ENCODE data around the gene KCNJ6.

KCNJ6 gene

DNA sequence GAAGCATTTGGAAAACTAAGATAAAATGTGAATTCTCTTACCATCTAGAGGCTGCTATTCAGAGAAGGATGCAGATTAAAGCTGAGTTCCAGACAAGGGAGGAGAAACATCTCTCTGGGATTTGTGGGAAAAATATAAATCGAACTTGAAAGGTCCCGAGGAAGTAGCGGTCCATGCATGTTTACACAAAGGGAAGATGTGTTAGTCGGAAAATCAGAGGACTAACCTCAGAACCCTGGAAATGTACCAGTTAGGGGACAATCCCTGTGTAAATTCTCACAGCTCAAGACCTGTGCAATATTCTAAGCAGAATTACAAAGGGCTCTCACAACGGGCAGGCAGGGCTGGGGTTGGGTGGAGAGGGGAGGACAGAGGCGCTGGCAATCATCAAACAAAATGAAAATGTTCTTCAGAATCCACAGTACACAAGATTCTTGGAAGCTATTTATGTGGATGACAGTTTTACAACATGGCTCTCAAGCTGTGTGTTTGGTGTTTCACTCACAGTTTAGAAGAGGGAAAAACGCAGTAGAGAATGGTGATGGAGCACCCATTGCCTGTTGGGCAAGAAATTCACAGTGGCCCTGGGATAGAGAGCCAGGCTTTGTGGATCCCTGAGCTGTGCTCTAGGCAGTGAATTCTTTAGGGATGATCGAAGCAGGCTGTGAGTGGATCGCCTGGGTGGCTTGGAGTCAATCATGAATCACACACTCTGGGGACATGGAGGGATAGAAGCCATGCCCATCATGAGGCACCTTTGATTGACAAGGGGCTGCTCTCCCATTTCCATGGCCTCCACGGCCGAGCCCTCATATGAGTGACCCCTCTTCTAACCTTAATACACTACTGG, 47.6 kb downstream of the KCNJ6 start:
- no peak for DNase-seq (ENCODE audit: low read depth)
- H3K4me3 ChIP-seq (ENCODE audit: low read depth, low read length) = no peak overlapping the region
- TF ChIP-seq MYC (IDR thresholded peaks at IDR 0.05; ENCODE audit: low read depth, low read length) (no peak), POLR2A (IDR thresholded peaks at IDR 0.05; ENCODE audit: extremely low read depth, insufficient read length) (no peak)
- TF ChIP-seq, protein P1, sequence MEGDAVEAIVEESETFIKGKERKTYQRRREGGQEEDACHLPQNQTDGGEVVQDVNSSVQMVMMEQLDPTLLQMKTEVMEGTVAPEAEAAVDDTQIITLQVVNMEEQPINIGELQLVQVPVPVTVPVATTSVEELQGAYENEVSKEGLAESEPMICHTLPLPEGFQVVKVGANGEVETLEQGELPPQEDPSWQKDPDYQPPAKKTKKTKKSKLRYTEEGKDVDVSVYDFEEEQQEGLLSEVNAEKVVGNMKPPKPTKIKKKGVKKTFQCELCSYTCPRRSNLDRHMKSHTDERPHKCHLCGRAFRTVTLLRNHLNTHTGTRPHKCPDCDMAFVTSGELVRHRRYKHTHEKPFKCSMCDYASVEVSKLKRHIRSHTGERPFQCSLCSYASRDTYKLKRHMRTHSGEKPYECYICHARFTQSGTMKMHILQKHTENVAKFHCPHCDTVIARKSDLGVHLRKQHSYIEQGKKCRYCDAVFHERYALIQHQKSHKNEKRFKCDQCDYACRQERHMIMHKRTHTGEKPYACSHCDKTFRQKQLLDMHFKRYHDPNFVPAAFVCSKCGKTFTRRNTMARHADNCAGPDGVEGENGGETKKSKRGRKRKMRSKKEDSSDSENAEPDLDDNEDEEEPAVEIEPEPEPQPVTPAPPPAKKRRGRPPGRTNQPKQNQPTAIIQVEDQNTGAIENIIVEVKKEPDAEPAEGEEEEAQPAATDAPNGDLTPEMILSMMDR (IDR thresholded peaks at IDR 0.05; ENCODE audit: low read depth, low read length) = no peak
- TF ChIP-seq, protein P2, sequence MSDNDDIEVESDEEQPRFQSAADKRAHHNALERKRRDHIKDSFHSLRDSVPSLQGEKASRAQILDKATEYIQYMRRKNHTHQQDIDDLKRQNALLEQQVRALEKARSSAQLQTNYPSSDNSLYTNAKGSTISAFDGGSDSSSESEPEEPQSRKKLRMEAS (IDR thresholded peaks at IDR 0.05; ENCODE audit: low read depth, low read length) = no peak

DNA sequence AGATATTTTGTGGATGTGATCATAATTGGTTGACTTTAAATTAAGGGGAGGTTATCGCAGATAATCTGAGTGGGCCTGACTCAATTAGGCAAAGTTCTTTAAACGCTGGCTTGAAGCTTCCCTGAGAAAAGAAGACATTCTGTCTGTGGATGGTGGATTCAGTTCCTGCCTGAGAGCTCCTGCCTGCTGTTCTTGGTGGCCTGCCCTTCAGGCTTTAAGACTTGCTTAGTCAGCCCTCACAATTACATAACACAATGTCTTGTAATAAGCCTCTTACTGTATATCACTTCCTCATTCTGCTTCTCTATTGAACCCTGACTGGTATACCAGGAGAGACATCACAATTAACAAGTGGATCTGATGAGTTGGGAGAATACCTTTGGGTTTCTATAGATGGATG, 50.2 kb downstream of the KCNJ6 start:
- TF ChIP-seq MYC (IDR thresholded peaks at IDR 0.05; ENCODE audit: low read depth, low read length) = peak; percentile 17; the same call in 1 of the 2 replicates
- TF ChIP-seq, protein P2 (IDR thresholded peaks at IDR 0.05; ENCODE audit: low read depth, low read length) = 0 out of 2 replicates have a peak, but pooled peaks have one; percentile 24
- no peak for TF ChIP-seq POLR2A (IDR thresholded peaks at IDR 0.05; ENCODE audit: extremely low read depth, insufficient read length)
- no peak overlapping the region for H3K4me3 ChIP-seq (ENCODE audit: low read depth, low read length)
- DNase-seq (ENCODE audit: low read depth) = peak; percentile 86

DNA sequence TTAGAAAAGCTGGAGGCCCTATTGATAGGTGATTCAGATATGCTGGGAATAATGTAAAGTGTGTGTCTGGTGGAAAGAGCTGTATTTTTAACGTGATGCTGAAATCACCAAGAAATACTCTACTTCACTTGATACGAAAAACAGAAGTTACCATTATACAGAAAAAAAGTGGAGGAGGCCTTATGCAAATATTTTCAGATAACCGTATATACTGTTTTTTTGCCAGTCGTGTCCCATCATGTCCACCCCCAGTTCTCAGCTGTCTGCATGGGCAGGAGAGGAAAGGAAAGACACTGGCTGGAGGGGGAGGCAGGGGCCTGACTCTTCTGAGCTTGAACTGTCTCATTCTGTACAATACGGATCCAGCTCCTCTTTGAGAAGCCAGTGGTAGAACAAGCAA, 51.1 kb downstream of the KCNJ6 start:
- H3K4me3 ChIP-seq (ENCODE audit: low read depth, low read length) = no peak overlapping the region
- no peak for DNase-seq (ENCODE audit: low read depth)
- TF ChIP-seq MYC (IDR thresholded peaks at IDR 0.05; ENCODE audit: low read depth, low read length) = no peak
- TF ChIP-seq, protein P2 (IDR thresholded peaks at IDR 0.05; ENCODE audit: low read depth, low read length) = no peak
- TF ChIP-seq POLR2A (IDR thresholded peaks at IDR 0.05; ENCODE audit: extremely low read depth, insufficient read length) = no peak
- TF ChIP-seq, protein P1 (IDR thresholded peaks at IDR 0.05; ENCODE audit: low read depth, low read length) = no peak

DNA sequence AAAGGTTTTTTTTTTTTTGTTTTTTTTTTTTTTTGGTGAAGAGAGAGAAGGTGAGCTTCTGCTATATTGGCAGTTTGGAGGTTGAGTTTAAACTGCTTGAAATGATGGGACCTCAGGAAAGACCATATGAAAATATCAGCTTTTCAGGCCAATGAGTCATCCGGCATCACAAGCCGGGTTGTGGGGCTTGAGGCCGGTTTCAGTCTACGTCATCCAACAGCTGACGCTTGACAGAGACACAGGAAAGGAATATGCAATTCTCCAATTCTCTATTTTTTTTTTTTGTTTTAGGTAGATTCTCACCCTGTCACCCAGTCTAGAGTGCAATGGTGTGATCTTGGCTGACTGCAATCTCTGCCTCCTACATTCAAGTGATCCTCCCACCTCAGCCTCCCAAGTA, 52.4 kb downstream of the KCNJ6 start:
- no peak for DNase-seq (ENCODE audit: low read depth)
- no peak overlapping the region for H3K4me3 ChIP-seq (ENCODE audit: low read depth, low read length)
- TF ChIP-seq POLR2A (IDR thresholded peaks at IDR 0.05; ENCODE audit: extremely low read depth, insufficient read length) (no peak), MYC (IDR thresholded peaks at IDR 0.05; ENCODE audit: low read depth, low read length) (no peak)
- TF ChIP-seq, protein P1 (IDR thresholded peaks at IDR 0.05; ENCODE audit: low read depth, low read length) = no peak
- TF ChIP-seq, protein P2 (IDR thresholded peaks at IDR 0.05; ENCODE audit: low read depth, low read length) = no peak

DNA sequence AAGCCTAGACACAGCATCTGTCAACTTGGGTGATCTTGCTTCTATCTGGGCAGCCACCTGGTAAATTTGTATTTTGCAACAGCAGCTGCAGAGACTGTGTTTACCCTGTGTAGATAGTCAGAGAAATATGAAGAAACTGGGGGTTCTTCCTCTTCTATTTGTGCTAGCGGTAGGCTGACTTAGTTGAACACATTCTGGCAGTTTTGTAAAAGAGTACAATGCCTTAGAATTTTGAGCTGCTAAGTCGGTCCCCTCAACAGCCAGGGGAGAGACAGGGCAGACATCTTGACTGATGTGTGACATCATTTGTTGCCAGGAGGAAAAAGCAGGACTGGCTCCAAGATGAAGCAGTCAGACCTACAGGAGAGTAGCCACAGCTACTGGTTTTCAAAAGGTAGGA, 53.7 kb downstream of the KCNJ6 start:
- peak; percentile 15 for DNase-seq (ENCODE audit: low read depth)

More for the DNA sequence above, 53.7 kb downstream of the KCNJ6 start:
- H3K4me3 ChIP-seq (ENCODE audit: low read depth, low read length) = no peak overlapping the region
- TF ChIP-seq, protein P2 (IDR thresholded peaks at IDR 0.05; ENCODE audit: low read depth, low read length) = no peak
- no peak for TF ChIP-seq MYC (IDR thresholded peaks at IDR 0.05; ENCODE audit: low read depth, low read length)
- TF ChIP-seq, protein P1 (IDR thresholded peaks at IDR 0.05; ENCODE audit: low read depth, low read length) = no peak
- no peak for TF ChIP-seq POLR2A (IDR thresholded peaks at IDR 0.05; ENCODE audit: extremely low read depth, insufficient read length)
